ENCODE measurements around the gene PLPPR3. TPM values are rescaled to one million over a fixed set of nuclear protein-coding genes. Genes with fewer than 3 reads are reported as not detected.
A peak's percentile ranks its signal among the peaks of the same experiment; 100 is the strongest.

PLPPR3 gene
- total RNA-seq, 1 donor from 2014 or later: 46.3 TPM

DNA sequence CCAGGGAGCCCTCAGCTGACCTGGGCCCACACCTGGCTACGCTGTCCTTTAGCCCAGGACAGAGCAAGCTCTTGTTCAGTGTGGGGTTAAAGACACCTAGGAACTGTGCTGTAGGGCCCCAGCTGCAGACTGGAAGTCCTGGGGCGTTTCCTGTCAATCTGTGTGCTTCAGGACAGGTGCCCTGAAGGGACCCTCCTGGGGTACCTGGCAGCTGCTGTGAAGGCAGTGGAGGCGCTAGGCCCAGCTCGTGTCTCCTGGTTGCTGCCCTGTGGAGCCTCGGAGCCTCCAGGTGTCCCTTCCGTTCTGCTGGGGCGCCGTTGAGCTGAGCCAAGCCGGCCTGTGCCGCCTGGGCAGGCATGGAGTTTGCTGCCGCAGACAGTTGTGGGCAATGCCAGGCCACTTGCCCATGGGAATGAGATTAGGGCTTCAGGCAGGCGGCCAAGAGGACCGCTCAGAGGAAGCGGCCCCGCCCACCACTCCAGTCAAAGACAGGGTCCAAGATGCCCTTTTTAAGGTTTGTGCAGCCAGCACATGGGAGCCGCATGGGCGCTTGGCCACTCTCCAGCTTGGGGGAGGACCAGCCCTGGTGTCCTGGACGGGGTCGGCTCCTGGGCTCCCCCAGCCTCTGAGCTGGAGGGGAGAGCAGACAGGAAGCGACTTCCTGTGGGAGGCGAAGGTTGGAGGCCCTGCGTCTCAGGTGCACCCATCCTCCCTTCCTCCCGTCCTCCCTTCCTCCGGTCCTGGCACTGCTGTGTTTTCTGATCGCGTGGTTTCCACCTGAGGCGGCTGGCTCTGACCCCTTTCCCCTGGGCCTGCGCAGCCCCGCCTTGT is 20.5 kb downstream of the PLPPR3 start:
- H3K36me3 Mint-ChIP-seq (ENCODE audit: low read depth): peaks cover 16% of the 10 kb centered on the region
- TF ChIP-seq, protein P1, sequence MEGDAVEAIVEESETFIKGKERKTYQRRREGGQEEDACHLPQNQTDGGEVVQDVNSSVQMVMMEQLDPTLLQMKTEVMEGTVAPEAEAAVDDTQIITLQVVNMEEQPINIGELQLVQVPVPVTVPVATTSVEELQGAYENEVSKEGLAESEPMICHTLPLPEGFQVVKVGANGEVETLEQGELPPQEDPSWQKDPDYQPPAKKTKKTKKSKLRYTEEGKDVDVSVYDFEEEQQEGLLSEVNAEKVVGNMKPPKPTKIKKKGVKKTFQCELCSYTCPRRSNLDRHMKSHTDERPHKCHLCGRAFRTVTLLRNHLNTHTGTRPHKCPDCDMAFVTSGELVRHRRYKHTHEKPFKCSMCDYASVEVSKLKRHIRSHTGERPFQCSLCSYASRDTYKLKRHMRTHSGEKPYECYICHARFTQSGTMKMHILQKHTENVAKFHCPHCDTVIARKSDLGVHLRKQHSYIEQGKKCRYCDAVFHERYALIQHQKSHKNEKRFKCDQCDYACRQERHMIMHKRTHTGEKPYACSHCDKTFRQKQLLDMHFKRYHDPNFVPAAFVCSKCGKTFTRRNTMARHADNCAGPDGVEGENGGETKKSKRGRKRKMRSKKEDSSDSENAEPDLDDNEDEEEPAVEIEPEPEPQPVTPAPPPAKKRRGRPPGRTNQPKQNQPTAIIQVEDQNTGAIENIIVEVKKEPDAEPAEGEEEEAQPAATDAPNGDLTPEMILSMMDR (conservative IDR thresholded peaks at IDR 0.05): no peak
- peak overlapping the region; percentile 69 for H3K4me3 Mint-ChIP-seq
- H3K27me3 Mint-ChIP-seq (ENCODE audit: low read depth): peaks cover 17% of the 10 kb centered on the region
- H3K27ac Mint-ChIP-seq (ENCODE audit: unreplicated experiment): no peak overlapping the region
- no peaks in the 10 kb centered on the region for H3K9me3 Mint-ChIP-seq
- H3K4me1 Mint-ChIP-seq: peaks cover 39% of the 10 kb centered on the region
- DNase-seq (ENCODE audit: low read depth, low spot score): no peak

DNA sequence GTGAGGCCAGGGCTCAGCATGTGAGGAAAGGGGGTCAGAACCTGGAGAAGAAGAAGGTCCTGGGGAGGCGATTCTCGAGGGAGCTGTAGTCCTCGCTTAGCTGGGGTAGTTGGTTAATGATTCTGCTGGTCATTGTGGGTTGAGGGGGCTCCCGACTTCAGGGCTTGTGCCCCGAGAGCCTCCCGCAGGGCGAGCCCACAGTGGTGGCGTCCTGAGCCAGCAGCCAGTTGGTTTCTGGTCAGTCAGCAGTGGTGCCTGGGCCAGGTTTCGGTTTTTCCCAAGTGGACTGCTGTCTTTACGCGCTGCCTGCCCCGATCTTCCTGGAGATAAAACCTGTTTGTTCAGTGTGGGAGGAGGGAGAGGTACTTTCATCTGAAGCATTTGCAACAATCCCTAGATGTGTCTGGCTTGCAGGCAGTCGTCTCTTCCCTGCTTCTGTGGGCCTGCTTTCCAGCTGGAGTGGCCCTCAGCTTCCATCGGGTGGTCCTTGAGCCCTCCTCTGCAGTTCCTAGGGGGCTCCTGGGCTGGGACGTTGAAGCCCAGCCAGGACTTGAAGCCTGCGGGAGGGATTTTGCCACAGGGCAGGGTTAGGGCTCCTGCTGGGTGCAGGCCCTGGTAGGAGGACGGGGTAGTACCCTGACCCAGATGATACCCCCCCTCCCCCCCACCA is 21.3 kb downstream of the PLPPR3 start:
- peaks cover 16% of the 10 kb centered on the region for H3K36me3 Mint-ChIP-seq (ENCODE audit: low read depth)
- TF ChIP-seq, protein P1 (conservative IDR thresholded peaks at IDR 0.05): no peak
- peak overlapping the region; percentile 98 for H3K4me3 Mint-ChIP-seq
- no peaks in the 10 kb centered on the region for H3K9me3 Mint-ChIP-seq
- DNase-seq (ENCODE audit: low read depth, low spot score): no peak
- no peak overlapping the region for H3K27ac Mint-ChIP-seq (ENCODE audit: unreplicated experiment)
- peaks cover 17% of the 10 kb centered on the region for H3K27me3 Mint-ChIP-seq (ENCODE audit: low read depth)
- H3K4me1 Mint-ChIP-seq: peaks cover 39% of the 10 kb centered on the region

DNA sequence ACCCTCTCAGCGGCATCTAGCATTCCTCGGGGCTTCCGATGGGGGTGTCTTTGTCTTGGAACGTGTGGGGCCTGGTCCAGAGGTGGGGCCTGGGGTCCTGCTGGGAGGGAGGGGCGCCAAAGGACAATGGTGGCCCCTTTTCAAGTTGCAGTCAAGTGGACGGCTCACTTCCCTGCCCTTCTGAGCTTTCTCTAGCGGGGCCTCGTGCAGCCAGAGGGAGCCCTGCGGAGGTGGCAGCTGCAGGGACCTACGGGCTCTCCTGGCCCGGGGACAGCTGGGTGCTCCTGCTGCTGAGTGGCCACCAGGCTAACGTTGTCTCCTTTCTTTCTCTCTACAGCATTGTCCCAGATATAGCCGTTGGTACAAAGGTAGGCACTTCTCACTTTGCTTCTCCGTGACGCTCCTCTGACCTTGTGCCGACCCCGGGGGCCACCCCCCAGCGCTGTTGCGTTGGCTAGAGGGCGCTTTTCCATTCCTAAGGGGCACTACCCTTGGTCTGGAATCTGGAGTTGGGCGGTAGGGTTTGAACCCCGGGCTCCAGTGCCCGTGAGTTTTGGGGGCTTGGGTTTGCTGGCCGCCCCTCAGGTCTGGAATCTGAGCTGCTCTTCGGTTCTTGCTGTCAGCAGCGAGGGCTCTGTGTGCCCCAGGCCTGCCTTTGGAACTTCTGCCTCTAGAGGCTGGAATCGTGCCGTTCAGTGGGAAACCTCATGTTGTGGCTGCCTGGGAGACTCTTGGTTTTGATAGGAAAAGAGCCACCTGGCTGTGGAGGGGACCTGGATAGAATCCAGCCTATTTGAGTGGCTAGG is 22.5 kb downstream of the PLPPR3 start:
- peak overlapping the region; percentile 93 for H3K27ac Mint-ChIP-seq (ENCODE audit: unreplicated experiment)
- peaks cover 39% of the 10 kb centered on the region for H3K4me1 Mint-ChIP-seq
- peak overlapping the region; percentile 98 for H3K4me3 Mint-ChIP-seq
- TF ChIP-seq, protein P1 (conservative IDR thresholded peaks at IDR 0.05): peak; percentile 35
- H3K27me3 Mint-ChIP-seq (ENCODE audit: low read depth): peaks cover 17% of the 10 kb centered on the region
- no peaks in the 10 kb centered on the region for H3K9me3 Mint-ChIP-seq
- peak; percentile 35 for DNase-seq (ENCODE audit: low read depth, low spot score)
- peaks cover 16% of the 10 kb centered on the region for H3K36me3 Mint-ChIP-seq (ENCODE audit: low read depth)

DNA sequence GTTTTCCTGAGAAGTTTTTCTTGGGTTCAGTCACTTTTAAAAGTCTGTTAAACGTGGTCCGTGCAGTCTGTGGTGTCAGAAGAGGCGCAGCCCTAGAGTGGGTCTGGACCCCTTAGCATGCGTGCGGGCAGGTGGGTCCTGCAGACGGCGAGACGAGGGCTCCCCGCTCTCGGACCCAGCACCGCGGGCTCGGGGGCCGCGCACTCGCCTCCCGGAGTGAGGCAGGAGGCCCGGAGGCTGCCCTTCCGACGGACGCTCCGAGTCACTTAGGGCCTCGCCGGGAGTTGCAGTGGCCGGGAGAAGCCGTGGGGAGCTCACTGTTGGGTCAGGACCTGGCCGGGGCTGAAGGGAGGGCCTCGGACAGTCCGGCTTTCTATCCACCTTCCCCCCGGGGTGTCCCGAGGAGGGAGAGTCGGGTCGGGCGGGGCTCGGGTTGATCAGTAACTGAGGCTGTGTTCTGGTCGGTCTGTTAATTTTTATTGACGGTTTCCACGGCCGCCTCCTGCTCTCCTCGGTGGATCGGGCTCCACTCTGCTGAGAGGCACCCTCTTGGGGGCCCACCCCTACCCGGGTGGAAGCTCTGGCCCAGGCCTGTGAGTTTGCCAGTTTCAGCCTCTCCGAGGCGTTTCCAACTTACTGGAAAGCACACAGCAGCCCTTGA is 23.2 kb downstream of the PLPPR3 start:
- H3K4me1 Mint-ChIP-seq: peaks cover 39% of the 10 kb centered on the region
- peak overlapping the region; percentile 98 for H3K4me3 Mint-ChIP-seq
- peaks cover 16% of the 10 kb centered on the region for H3K36me3 Mint-ChIP-seq (ENCODE audit: low read depth)
- no peaks in the 10 kb centered on the region for H3K9me3 Mint-ChIP-seq
- DNase-seq (ENCODE audit: low read depth, low spot score): no peak
- TF ChIP-seq, protein P1 (conservative IDR thresholded peaks at IDR 0.05): no peak
- peaks cover 17% of the 10 kb centered on the region for H3K27me3 Mint-ChIP-seq (ENCODE audit: low read depth)
- H3K27ac Mint-ChIP-seq (ENCODE audit: unreplicated experiment): peak overlapping the region; percentile 95

Data from neural crest cell (in vitro differentiated cells).